Gastrocnemius medialis (tissue), 4 donors: ENCODE data around the gene ARL5C. TPM values are rescaled to one million over a fixed set of nuclear protein-coding genes. Genes with fewer than 3 reads are reported as not detected.
"Not testable (repeated sequence)": the region's sequence is repeated elsewhere in the genome, so short reads cannot be mapped to it uniquely, and the experiment has no call there.

Source experiments
- ATAC-seq, 2 donors: fragments of 150-250 bp; one replicate each; pipeline ENCODE4 v1.9.1; 2016
- DNase-seq, 2 donors: peaks; one replicate each; pipeline ENCODE4 v3.0.0-alpha.2; 2019
- H3K27ac ChIP-seq, 4 donors: fragments of 200-600 bp; sonication (generic); 1 replicate in 1 of 4; 2 replicates in 3 of 4; pipeline ENCODE4 v1.5.1; 2016 to 2018; ENCODE audit warnings: mild to moderate bottlenecking in 2 of 4, moderate library complexity in 1 of 4
- H3K27me3 ChIP-seq, 3 donors: fragments of 200-600 bp; sonication (generic) in 2 of 3; 1 replicate in 1 of 3; 2 replicates in 2 of 3; pipeline versions ENCODE4 v1.5.1 to v1.6.0; 2016 to 2019; ENCODE audit warnings: mild to moderate bottlenecking in 1 of 3, moderate library complexity in 1 of 3
- H3K36me3 ChIP-seq, 2 donors: fragments of 200-600 bp; sonication (generic) in 1 of 2; one replicate each; pipeline ENCODE4 v1.5.1; 2017 to 2018
- H3K4me1 ChIP-seq, 2 donors: fragments of 200-600 bp; sonication (generic) in 1 of 2; one replicate each; pipeline ENCODE4 v1.5.1; 2016 to 2017; ENCODE audit warnings: mild to moderate bottlenecking in 2 of 2
- H3K4me3 ChIP-seq, 4 donors: fragments of 200-600 bp; sonication (generic) in 3 of 4; 1 replicate in 1 of 4; 2 replicates in 3 of 4; pipeline ENCODE4 v1.5.1; 2016 to 2019; ENCODE audit warnings: mild to moderate bottlenecking in 2 of 4
- H3K9me3 ChIP-seq, 3 donors: fragments of 200-600 bp; sonication (generic) in 2 of 3; 1 replicate in 1 of 3; 2 replicates in 2 of 3; pipeline ENCODE4 v1.5.1; 2016 to 2019
- CTCF ChIP-seq, 5 experiments: fragments of 450-650 bp in 3 of 5; fragments of 200-600 bp in 2 of 5; sonication (generic) in 2 of 5; IDR thresholded peaks in 4 of 5; conservative IDR thresholded peaks in 1 of 5; 1 replicate in 4 of 5; 2 replicates in 1 of 5; pipeline ENCODE4 v1.5.1; 2016 to 2019; ENCODE audit warnings: antibody characterized with exemption in 5 of 5, mild to moderate bottlenecking in 3 of 5, moderate library complexity in 3 of 5
- POLR2A ChIP-seq, 2 donors: fragments of 450-650 bp; IDR thresholded peaks; one replicate each; pipeline ENCODE4 v1.6.1; 2017; ENCODE audit warnings: antibody characterized with exemption in 2 of 2, mild to moderate bottlenecking in 2 of 2, moderate library complexity in 2 of 2
- in situ Hi-C, 4 donors: fragments of 200-750 bp; cut with MboI; loops; one replicate each; pipeline versions ENCODE4 v1.15.0 to v1.8.0; 2017; ENCODE audit warnings: low sequenced_read_pairs in 4 of 4
- intact Hi-C: fragments of 100-400 bp; cut with DNase I; formaldehyde crosslinking; loops from one replicate; pipeline ENCODE4 v1.15.1; 2023; ENCODE audit warnings: low total_unique reads
- total RNA-seq, 4 donors: library from RNA; depleted of rRNA; stranded (reverse); fragments of >200 nt; gene quantifications; one replicate each; pipeline versions ENCODE4 v1.1.0 to v1.2.3, GENCODE V29; 2016

ARL5C gene
- total RNA-seq, 4 donors from 2014 or later = 0.20 to 0.22 TPM; not detected in 2

GRCh38 chr17:39130205-39130604, 35.8 kb downstream of the ARL5C start:
- TF ChIP-seq CTCF (IDR thresholded peaks at IDR 0.05 in 4 of 5, conservative IDR thresholded peaks at IDR 0.05 in 1 of 5) (no peak), POLR2A (IDR thresholded peaks at IDR 0.05) (no peak)
- DNase-seq = no peak
- in situ Hi-C loops = no loop called here

GRCh38 chr17:39129544-39129943, 36.4 kb downstream of the ARL5C start:
- in situ Hi-C loops, H3K4me3 ChIP-seq, ATAC-seq: not testable (repeated sequence)

More at GRCh38 chr17:39130205-39130604, 35.8 kb downstream of the ARL5C start:
- no peak overlapping the region for H3K4me3 ChIP-seq
- H3K9me3 ChIP-seq = no peaks in the 10 kb centered on the region
- H3K36me3 ChIP-seq = no peaks in the 10 kb centered on the region
- H3K27me3 ChIP-seq = no peaks in the 10 kb centered on the region
- intact Hi-C loops = no loop called here
- no peaks in the 10 kb centered on the region for H3K4me1 ChIP-seq
- ATAC-seq = no peak
- H3K27ac ChIP-seq = no peak overlapping the region

GRCh38 chr17:39126436-39126835, 39.5 kb downstream of the ARL5C start:
- in situ Hi-C loops (no loop called here), intact Hi-C loops (no loop called here)
- no peak for ATAC-seq
- Histone ChIP-seq H3K27ac (no peak overlapping the region), H3K9me3 (no peaks in the 10 kb centered on the region), H3K4me3 (no peak overlapping the region), H3K27me3 (no peaks in the 10 kb centered on the region), H3K4me1 (no peaks in the 10 kb centered on the region), H3K36me3 (no peaks in the 10 kb centered on the region)
- TF ChIP-seq CTCF (IDR thresholded peaks at IDR 0.05 in 4 of 5, conservative IDR thresholded peaks at IDR 0.05 in 1 of 5) = no peak
- no peak for TF ChIP-seq POLR2A (IDR thresholded peaks at IDR 0.05)
- no peak for DNase-seq

More at GRCh38 chr17:39129544-39129943, 36.4 kb downstream of the ARL5C start:
- H3K27me3 ChIP-seq, H3K4me1 ChIP-seq, H3K9me3 ChIP-seq, DNase-seq, H3K27ac ChIP-seq, H3K36me3 ChIP-seq, intact Hi-C loops: not testable (repeated sequence)

- no peaks in the 10 kb centered on the region for H3K9me3 ChIP-seq
- TF ChIP-seq CTCF (IDR thresholded peaks at IDR 0.05 in 4 of 5, conservative IDR thresholded peaks at IDR 0.05 in 1 of 5) = no peak
- no peak for TF ChIP-seq POLR2A (IDR thresholded peaks at IDR 0.05)
- no peaks in the 10 kb centered on the region for H3K27me3 ChIP-seq
- intact Hi-C loops = no loop called here
- no peaks in the 10 kb centered on the region for H3K36me3 ChIP-seq
- no peak overlapping the region for H3K4me3 ChIP-seq
- no peak for ATAC-seq
- H3K27ac ChIP-seq = no peak overlapping the region
- in situ Hi-C loops = no loop called here
- no peak for DNase-seq
- no peaks in the 10 kb centered on the region for H3K4me1 ChIP-seq
These were observed 40.7 kb downstream of the ARL5C start for GRCh38 chr17:39125143-39125875.

GRCh38 chr17:39123627-39124026, 42.3 kb downstream of the ARL5C start:
- H3K27ac ChIP-seq = no peak overlapping the region
- DNase-seq = peak in 1 of 2 donors; percentile 35
- no peaks in the 10 kb centered on the region for H3K27me3 ChIP-seq
- peak; percentile 47 to 66 for ATAC-seq
- no peak overlapping the region for H3K4me3 ChIP-seq
- in situ Hi-C loops = no loop called here
- no peaks in the 10 kb centered on the region for H3K4me1 ChIP-seq
- intact Hi-C loops = no loop called here
- H3K36me3 ChIP-seq = no peaks in the 10 kb centered on the region
- no peak for TF ChIP-seq POLR2A (IDR thresholded peaks at IDR 0.05)
- TF ChIP-seq CTCF (IDR thresholded peaks at IDR 0.05 in 4 of 5, conservative IDR thresholded peaks at IDR 0.05 in 1 of 5) = no peak
- H3K9me3 ChIP-seq = no peaks in the 10 kb centered on the region
